Stimulated activated CD8-positive, alpha-beta memory T cell treated with anti-CD3 and anti-CD28 coated beads, Interleukin-2, amount 100 ng/mL, for 48 hours (primary cell): ENCODE measurements around the gene RCCD1.

Experiments used
- DNase-seq, 2 donors: peaks; one replicate each; pipeline ENCODE4 v3.0.0-alpha.2; 2020; ENCODE audit warnings: low read depth in 2 of 2

RCCD1 gene

DNA sequence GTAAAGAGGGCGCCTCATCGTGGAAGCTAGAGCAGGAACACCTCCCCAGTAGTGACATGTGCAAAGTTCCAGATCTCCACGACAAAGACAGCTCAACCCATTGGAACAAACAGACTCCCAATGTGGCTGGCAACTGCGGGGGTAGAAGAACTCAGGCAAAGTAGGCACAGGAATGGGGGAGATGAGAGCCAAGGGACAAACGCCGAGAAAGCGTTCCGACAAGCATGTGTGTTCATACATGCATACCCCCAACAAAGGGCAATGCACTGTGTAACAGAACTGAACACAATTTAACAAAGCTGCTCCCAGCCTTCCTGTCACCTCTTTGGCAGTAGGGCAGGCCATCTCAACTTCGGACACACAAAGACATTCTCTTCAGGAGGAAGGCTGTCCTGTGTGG is 11.6 kb downstream of the RCCD1 start:
- DNase-seq, result no peak

DNA sequence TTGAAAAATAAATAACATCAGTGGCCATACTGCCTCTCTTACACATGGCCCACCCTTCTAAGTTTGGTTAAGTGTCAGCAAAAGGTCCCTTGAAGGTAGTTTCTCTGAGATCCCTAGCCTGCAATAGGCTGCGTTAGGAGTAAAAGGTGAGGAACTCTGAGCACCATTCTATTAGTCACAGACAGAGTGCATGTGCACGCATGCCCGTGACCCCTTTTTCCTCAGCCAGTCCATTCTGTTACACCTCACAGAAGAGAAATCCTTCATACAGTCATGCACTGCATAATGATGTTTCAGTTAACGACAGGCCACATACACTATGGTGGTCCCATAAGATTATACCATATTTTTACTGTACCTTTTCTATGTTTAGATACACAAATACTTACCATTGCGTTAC is 12.5 kb downstream of the RCCD1 start:
- no peak for DNase-seq

DNA sequence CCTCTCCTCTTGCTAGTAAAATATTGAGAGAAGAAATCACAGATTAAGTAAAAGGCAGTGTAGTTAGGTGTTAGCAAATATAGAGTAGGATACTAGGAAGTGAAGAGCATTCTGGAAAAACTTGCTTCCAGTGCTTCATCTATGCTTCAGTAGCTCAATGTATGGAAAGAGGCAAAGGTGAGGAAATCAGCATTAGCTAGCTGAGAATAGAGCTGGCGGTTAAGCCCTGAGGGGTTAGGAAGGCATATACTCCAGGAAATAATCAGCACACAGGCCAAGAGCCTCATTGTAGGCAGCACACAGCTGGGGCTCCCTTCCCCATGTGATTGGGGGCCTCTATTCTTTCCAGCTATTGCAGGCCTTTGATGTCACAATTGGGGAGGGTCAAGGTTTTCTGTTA is 13.8 kb downstream of the RCCD1 start:
- DNase-seq, result no peak

DNA sequence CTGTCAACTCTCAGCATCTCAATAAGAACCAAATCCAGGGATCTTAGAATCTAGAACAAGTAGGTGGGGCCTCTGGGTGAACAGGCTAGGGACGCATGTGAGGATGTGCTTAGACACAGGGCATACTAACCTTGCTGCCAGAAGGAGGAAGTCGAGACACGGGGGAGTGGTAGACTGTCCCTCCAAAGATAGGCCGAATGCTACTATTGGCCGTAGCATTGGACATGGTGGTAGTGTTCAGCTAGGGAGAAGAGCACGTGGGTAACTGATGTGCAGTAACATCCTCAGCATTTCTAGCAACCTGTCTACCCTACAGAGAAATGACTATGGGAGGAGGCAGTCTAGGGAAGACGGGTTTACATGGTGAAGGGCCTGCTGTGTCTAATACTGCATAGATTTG is 15.6 kb downstream of the RCCD1 start:
- no peak for DNase-seq

DNA sequence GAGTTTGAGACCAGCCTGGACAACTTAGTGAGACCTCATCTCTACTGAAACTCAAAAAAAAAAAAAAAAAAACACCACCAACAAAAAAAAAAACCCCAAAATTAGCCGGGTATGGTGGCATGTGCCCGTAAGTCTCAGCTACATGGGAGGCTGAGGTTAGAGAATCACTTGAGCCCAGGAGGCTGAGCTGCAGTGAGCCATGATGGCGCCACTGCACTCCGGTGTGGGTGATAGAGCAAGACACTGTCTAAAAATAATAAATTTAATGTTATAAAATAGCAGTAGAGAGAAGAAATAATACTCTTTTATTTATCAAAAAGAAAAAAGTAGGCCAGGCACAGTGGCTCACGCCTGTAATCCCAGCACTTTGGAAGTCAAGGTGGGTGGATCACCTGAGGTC is 17.4 kb downstream of the RCCD1 start:
- no peak for DNase-seq

DNA sequence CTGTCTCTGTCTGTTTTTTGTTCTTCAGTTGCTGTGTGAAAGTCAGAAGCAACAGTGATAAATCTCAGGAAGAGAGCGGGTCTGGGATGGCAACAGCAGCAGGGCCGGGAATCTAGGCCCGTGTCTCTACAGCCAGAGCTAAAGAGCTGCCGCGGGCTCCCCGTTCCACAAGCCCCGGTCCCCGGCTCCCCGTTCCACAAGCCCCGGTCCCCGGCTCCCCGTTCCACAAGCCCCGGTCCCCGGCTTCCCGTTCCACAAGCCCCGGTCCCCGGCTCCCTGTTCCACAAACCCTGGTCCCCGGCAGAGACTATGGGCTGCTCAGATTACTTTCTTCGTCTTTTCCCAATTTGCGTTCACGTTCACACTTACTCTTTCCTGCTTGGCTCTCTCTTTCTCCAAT is 19.5 kb downstream of the RCCD1 start:
- no peak for DNase-seq

DNA sequence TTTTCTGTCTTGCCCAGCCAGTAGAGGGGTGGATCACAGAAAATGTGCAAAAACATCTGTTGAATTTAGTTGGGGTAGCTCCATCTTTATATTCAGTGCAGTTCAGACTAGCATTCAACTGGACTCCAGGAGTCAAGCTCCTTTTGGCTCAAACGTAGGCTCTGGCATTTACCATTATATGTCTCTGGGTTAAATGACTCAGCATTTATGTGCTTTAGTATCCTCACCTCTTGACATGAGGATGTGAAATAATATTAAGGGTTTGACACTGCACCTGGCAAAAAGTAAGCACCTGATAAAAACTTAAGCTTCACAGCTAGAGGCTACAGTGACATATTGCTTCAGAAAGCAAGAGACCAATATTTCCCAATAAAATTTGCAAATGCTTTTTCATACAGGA is 24.9 kb downstream of the RCCD1 start:
- DNase-seq, result no peak

DNA sequence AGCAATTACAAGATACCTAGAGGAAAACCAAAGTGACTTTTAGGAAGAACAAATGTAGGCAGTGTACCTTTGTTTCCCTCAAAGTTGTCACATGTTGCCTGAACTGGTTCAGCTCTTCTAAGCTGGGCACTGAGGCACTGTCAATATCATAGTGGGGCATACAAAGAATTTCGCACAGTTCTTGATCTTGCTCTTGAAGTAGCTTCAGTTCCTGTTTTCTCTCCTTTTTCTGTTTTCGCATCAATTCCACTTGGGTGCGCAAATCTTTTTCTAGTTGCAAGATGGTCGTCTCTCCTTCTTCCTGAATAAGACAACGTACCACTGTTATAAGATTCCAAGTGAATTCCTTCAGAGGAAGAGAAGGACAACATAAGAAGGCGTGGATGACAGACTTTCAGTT is 27.0 kb downstream of the RCCD1 start:
- no peak for DNase-seq

DNA sequence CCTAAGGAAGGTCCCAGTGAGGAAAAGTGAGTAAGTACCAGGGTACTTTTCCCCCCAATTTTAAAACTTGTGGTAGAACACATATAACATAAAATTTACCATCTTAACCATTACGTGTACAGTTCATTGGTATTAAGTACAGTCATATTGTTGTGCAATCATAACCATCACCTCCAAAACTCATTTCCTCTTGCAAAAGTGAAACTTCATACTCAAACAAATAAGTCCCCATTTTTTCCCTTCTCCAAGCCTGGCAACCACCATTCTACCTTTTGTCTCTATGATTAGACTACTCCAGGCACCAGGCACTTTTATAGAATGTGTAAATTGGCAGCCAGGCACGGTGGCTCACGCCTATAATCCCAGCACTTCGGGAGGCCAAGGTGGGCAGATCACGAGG is 27.5 kb downstream of the RCCD1 start:
- no peak for DNase-seq

DNA sequence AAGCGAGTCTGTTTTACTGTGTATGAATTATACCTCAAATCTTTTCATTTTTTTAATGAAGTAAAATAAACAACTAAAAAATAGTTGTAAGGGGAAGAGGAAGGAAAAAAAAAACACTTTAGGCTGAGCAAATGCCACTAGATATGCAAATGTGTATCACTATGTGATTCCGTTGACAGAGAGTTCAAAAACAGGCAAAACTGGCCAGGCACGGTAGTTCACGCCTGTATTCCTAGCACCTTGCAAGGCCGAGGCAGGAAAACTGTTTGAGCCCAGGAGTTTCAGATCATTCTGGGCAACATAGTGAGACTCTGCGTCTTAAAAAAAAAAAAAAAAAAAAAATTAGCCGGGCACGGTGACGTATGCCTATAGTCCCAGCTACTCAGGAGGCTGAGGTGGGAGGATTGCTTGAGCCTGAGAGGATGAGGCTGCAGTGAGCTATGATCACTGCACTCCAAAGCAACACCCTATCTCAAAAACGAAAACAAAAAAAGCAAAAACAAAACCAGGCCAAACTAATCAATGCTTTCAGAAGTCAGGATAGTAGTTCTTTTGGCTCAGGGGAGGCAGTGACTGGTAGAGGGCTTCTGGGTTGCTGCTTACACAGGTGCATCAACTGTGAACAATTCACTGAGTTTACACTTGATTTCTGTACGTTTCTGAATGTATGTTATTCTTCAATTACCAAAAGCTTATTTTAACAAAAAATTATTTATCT is 32.3 kb downstream of the RCCD1 start:
- no peak for DNase-seq

DNA sequence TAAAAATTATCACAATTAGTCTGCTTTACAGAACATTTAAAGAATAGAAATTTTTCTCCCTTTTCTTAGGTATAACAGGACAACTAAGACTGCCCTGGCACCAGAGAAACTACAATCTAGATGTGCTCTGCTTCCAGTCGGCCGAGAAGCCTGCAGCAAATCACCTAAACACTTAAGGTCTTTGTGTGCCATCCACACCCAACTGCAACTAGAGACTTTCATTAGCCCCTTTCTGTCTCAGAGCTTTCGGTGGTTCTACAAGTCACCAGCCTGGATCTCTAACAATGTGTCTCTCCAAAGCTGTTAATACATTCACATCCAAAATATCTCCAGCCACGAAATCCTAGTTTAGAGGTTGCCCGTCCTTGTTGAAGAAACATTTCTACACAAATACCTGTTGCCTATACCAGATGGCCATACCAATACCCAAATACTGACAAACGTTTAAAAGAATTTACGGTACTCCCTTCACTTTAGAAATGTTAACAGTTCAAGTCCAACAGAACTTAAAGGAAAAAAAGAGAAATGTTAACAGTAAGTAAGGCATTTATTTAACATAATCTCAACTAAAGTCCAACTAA is 33.0 kb downstream of the RCCD1 start:
- no peak for DNase-seq

DNA sequence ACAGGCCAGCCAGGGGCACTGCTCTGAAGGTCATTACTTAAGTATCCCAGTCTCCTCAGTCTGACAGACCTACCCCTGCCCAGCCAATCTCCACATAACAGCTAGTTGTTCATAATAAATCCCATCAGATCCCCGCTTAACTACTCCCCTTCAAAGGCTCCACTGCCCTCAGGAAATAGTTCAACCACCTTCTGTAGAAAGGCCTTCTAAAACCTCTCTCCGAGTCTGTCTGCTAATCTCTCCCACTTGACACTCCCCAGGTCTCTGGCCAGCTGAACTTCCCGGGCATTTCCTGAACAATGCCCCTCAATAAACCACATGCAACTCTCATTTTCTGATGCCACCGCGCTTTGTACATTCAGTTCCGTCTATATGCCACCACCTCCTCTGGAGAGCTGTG is 33.6 kb downstream of the RCCD1 start:
- no peak for DNase-seq

DNA sequence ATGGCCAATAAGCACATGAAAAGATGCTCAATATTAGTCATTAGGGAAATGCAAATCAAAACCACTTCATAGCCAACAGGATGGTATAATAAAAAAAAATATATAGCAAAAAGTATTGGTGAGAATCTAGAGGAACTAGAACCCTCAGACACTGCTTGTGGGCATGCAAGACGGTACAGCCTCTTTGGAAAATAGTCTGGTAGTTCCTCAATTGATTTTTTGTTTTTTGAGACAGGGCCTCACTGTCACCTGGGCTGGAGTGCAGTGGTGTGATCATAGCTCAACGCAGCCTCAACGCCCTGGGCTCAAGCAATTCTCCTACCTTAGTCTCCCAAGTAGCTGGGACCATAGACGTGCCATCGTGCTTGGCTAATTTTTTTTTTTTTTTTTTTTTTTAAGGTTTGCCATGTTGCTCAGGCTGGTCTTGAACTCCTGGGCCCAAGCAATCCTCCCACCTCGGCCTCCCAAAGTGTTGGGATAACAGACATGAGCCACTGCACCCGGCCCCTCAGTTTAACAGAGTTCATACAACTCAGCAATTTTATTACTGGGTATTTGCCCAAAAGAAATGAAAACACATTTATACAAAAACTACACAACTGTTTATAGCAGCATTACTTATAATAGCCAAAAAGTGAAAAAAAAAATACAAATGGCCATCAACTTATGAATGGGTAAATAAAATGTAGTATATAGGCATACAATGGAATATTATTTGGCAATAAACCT is 34.5 kb downstream of the RCCD1 start:
- no peak for DNase-seq

DNA sequence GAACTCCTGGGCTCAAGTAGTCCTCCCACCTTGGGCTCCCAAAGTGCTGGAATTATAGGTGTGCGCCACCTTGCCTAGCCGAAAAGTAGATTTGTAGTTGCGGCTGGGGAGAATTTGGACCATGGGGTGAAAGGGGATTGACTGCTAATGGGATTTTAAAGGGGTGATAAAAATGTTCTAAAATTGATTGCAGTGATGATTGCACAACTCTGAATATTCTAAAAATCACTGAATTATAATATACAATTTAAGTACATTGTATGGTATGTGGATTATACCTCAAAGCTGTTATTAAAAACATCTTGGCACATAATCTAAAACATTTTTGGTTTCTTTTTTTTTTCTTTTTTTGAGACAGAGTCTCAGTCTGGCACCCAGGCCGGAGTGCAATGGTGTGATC is 35.8 kb downstream of the RCCD1 start:
- DNase-seq, result no peak

DNA sequence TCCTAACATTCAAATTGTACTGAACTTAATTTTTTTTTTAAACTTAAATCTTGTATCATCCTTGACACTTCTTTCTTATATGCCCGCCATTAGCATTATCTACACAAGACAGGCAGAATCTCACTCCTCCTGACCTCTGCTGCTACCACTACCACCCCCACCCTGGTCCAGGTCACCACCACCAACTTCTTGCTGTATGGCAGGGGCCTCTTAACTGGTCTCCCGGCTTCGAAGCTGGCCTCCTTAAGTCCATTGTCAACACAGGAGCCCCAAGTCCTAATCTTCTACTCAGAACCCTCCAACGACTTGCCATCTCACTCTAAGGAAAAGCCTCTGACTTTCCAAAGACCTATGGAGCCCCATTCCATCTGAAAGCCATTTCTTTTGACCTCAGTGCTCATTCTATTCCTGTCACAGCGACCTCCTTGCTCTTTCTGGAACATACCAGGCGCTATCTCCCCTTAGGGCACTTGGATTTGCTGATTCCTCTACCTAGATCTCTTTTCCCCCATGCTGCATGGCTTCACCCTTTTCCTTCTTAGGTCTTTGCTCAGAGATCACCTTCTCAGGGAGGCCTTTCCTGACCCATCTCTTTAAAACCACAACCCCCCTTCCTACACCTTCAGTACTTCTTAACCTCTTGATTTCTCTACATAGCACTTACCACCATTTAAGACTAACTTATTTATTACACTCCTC is 37.1 kb downstream of the RCCD1 start:
- DNase-seq, result no peak

DNA sequence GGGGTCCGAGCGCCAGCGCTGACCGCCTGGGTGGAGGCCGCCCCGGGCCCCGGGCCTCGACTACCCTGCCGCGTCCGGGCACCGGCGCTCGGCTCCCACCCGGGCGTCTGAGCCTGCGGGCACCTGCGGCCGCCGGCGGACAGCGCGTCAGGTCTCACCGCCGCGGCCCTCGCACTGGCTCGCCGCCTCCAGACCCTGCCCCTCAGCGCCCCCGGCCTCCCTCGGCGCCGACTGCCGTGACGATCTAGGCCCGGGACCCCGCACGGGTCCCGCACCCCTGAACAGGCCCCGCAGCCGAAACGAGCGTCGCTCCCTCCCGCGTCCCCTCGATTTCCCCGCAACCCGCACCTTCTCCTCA is 39.4 kb downstream of the RCCD1 start:
- peak in 1 of 2 donors; percentile 2 for DNase-seq

DNA sequence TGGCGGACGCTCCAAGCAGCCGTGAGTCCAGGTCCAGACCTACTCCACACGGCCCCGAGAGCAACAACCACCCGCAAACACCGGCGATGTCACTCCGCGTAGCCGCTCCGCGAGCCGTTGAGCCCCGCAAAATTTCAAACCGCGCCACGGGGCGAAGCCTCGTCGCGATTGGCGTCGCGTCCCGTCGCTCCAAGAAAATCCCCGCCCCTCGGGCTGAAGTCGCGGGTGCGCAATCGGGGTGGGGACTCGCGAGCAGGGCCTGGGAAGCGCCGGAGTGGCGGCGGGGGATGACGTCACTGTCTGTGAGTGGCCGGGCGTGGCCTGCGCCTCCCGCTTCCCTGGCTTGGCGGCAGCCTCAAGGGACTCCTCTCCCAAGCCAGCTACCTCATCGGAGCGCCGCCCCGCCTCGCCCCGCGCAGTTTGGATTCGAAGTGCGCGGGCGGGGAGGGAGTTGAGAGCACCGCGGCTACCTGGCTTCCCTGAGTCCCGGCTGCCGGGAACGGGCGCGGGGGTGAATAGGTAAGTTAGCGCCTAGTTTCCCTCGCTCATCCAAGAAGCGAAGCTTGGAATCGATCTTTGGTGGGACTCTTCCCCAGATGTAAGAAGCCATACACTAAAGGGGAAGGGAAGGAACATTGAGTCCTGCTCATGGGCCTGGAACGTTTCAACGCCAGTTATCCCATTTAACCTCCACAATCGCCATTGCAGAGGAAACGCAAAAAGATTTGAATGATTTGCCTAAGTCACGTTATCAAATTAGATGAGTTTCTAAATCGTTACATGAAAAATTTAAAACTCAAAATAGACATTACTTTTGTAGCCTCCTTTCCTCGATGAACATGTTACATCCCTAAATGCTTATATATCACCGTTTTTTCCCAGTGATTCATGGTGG is 40.0 kb downstream of the RCCD1 start, which contains the start of gene PRC1:
Gene PRC1, minus strand, starts transcription at position 119 of the 895 bp plus-strand sequence. Its CDS starts 118 bp downstream, at position 1.
- DNase-seq, result peak; percentile 96 to 98

DNA sequence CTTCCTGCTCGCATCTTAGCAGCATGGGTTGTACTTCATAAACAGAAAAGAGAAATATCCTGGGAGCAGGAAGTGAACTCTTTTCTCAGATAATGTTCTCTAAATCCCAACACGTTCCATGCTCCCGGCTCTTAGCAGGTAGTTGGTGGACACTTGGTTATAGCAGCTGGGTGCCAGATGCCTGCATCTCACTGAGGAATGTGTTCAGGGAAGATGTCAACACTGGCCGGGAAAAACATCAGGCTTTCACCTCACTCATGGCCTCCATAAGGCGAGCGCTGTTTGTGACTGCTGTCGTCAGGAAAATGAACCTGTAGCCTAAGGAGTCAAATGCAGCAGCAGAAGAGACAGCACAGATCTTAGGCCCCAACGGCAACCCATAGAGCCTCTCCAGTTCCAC is 44.1 kb downstream of the RCCD1 start:
- DNase-seq, result no peak

DNA sequence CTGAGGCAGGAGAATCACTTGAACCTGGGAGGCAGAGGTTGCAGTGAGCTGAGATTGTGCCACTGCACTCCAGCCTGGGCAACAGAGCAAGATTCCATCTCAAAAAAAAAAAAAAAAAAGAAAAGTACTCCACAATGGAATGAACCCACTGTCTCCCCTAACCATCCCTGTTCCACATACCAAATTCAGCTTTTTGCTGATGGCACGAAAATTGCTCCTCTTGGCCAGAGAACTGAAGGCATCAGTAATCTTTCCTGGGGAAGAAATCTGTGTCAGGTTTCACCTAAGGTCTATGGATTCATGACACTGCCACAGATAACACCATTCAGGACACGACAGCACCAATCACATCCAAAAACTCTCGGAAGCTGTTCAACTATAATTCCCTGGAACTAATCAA is 46.5 kb downstream of the RCCD1 start:
- no peak for DNase-seq

DNA sequence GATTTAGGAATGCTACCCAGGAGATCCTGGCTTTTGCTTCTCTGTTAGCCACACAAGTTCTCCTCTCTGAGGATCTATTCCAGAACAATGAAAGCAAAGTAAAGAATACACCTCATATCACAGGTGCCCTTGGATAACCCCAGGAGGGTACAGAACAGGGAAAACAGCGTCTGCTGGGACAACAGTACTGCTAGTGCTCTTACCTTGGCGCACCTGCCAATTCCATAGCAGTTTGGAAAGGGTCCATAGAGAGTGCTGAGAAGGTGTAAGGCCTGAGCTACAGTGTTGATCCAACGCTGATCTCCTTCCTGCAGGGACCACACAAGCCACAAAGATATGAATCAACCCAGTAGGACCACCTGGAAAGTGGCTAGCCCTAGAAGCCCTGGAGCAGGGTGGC is 52.6 kb downstream of the RCCD1 start:
- no peak for DNase-seq
